SK-N-MC (cell line): Measurements from ENCODE around the gene BACE2.
"Not testable (repeated sequence)": the region's sequence is repeated elsewhere in the genome, so short reads cannot be mapped to it uniquely, and the experiment has no call there.

ENCODE experiments used
- DNase-seq: peaks from one replicate; pipeline ENCODE4 v3.0.0-alpha.2; 2011; ENCODE audit warnings: low read depth, low spot score
- H3K27ac ChIP-seq: fragments of 200-600 bp; sonication (generic); 2 replicates; pipeline ENCODE4 v1.5.1; 2016; ENCODE audit warnings: mixed run types
- H3K36me3 ChIP-seq: fragments of 200-600 bp; sonication (generic); 2 replicates; pipeline ENCODE4 v1.6.1; 2017; ENCODE audit warnings: antibody characterized with exemption, low read length, mixed read lengths; ENCODE audit not compliant: insufficient read depth
- H3K4me3 ChIP-seq: fragments of 200-600 bp; sonication (generic); 2 replicates; pipeline ENCODE4 v1.5.1; 2016
- H3K9ac ChIP-seq: fragments of 200-600 bp; sonication (generic); 2 replicates; pipeline ENCODE4 v1.8.0; 2017; ENCODE audit warnings: mixed run types, mixed read lengths; ENCODE audit not compliant: insufficient read length
- H3K9me3 ChIP-seq: fragments of 200-600 bp; sonication (generic); 2 replicates; pipeline ENCODE4 v1.6.1; 2017; ENCODE audit warnings: low read depth, mild to moderate bottlenecking, antibody characterized with exemption, low read length, moderate library complexity, mixed read lengths
- EZH2 ChIP-seq: fragments of 200-600 bp; sonication (generic); IDR thresholded peaks from one replicate; pipeline ENCODE4 v1.6.1; 2017; ENCODE audit warnings: antibody characterized with exemption
- FOXP2 ChIP-seq: optimal IDR thresholded peaks from 2 replicates; pipeline ENCODE3; 2011; ENCODE audit warnings: mild to moderate bottlenecking, moderate library complexity; ENCODE audit not compliant: insufficient read depth; ENCODE audit errors: extremely low read length, control extremely low read depth
- POLR2AphosphoS5 ChIP-seq: IDR thresholded peaks from 2 replicates; pipeline ENCODE4 v1.6.1; 2012; ENCODE audit warnings: mild to moderate bottlenecking, low read depth, low read length, borderline replicate concordance

Gene BACE2

DNA sequence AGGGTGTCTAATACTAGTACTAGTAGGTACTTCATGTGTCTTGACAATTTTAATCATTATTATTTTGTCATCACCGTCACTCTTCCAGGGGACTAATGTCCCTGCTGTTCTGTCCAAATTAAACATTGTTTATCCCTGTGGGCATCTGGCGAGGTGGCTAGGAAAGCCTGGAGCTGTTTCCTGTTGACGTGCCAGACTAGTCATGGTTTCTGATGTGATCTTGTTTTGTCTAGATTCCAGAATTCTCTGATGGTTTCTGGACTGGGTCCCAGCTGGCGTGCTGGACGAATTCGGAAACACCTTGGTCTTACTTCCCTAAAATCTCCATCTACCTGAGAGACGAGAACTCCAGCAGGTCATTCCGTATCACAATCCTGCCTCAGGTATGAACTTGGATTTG lies 82.6 kb downstream of the BACE2 start:
- no peak overlapping the region for H3K4me3 ChIP-seq
- no peaks in the 10 kb centered on the region for H3K9me3 ChIP-seq
- no peak overlapping the region for H3K27ac ChIP-seq
- H3K9ac ChIP-seq = no peak overlapping the region
- H3K36me3 ChIP-seq = peaks cover 70% of the 10 kb centered on the region
- DNase-seq = no peak
- no peak for TF ChIP-seq FOXP2
- TF ChIP-seq EZH2 = no peak
- no peak for TF ChIP-seq POLR2AphosphoS5

- Histone ChIP-seq H3K4me3 (no peak overlapping the region), H3K27ac (no peak overlapping the region), H3K9ac (no peak overlapping the region), H3K9me3 (no peaks in the 10 kb centered on the region), H3K36me3 (peaks cover 75% of the 10 kb centered on the region)
- DNase-seq = no peak
- TF ChIP-seq POLR2AphosphoS5 (no peak), EZH2 (no peak), FOXP2 (no peak)
Observed at GRCh38 chr21:41251961-41252642, 84.1 kb downstream of the BACE2 start.

DNA sequence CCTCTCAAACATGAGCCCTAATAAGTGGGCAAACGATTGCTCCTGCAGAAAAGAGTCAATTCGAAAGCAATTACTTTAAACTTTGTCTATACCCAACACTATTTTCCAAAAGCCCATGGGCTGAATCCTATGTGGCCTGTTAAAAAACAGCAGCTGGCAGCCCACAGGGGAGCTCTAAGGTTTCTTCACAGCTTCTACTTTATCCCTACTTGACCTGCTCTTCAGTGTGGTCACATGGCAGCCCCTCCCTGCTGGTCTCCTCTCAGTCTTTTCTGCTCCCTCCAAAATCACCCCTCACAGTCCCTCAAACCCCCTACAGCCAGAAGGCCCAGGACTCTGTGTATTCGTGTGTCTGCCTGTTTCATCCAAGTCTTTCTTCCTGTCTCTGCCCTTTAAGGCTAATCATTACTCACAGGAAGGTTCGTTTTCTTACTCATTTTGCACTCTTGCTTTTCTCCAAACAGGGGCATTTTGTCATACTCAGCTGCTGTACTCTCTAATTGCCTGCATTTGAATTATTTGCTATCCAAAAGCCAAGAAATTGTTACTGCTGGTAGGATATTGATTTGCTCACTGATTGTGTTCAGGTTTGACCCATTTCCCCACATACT lies 86.2 kb downstream of the BACE2 start:
- H3K36me3 ChIP-seq = peaks cover 67% of the 10 kb centered on the region
- no peak for TF ChIP-seq POLR2AphosphoS5
- no peak for TF ChIP-seq EZH2
- TF ChIP-seq FOXP2 = no peak
- H3K4me3 ChIP-seq = no peak overlapping the region
- no peaks in the 10 kb centered on the region for H3K9me3 ChIP-seq
- H3K9ac ChIP-seq = no peak overlapping the region
- DNase-seq = no peak
- H3K27ac ChIP-seq = no peak overlapping the region

- Histone ChIP-seq H3K9ac (no peak overlapping the region), H3K4me3 (no peak overlapping the region), H3K36me3 (peaks cover 65% of the 10 kb centered on the region), H3K27ac (no peak overlapping the region), H3K9me3 (no peaks in the 10 kb centered on the region)
- TF ChIP-seq EZH2 = no peak
- no peak for TF ChIP-seq POLR2AphosphoS5
- TF ChIP-seq FOXP2 = no peak
- DNase-seq = no peak
Observed at GRCh38 chr21:41255190-41255589, 87.2 kb downstream of the BACE2 start.

GRCh38 chr21:41256231-41256630 lies 88.3 kb downstream of the BACE2 start:
- not testable (repeated sequence) for H3K9ac ChIP-seq, H3K4me3 ChIP-seq, DNase-seq, H3K9me3 ChIP-seq, H3K27ac ChIP-seq
- H3K36me3 ChIP-seq = peaks cover 58% of the 10 kb centered on the region

- Histone ChIP-seq H3K36me3 (peaks cover 56% of the 10 kb centered on the region), H3K4me3 (no peak overlapping the region), H3K9ac (no peak overlapping the region), H3K27ac (no peak overlapping the region), H3K9me3 (no peaks in the 10 kb centered on the region)
- DNase-seq = no peak
- TF ChIP-seq EZH2 = no peak
- no peak for TF ChIP-seq FOXP2
- no peak for TF ChIP-seq POLR2AphosphoS5
Observed at GRCh38 chr21:41256771-41257702, 89.1 kb downstream of the BACE2 start.

DNA sequence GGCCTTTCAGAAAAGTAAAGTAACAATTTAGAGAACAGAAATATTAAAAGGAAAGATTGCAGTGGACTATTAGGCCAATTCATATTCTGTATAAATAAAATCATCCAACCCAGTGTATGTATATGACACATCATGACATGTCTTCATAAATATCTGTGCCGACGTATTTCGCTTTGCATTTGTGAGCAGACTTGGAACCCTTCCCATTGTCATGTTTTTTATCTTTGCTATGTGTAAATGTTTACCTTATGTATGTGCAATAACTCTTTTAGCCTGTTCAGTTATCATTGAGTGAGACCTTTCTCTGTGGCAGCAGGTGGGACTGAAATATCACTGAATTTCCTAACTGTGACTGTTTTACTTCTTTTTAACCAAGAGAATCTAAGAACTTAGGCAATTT lies 90.7 kb downstream of the BACE2 start:
- TF ChIP-seq FOXP2 (no peak), EZH2 (no peak), POLR2AphosphoS5 (no peak)
- no peak overlapping the region for H3K9ac ChIP-seq
- no peak for DNase-seq
- no peak overlapping the region for H3K4me3 ChIP-seq
- no peaks in the 10 kb centered on the region for H3K9me3 ChIP-seq
- peaks cover 50% of the 10 kb centered on the region for H3K36me3 ChIP-seq
- no peak overlapping the region for H3K27ac ChIP-seq

DNA sequence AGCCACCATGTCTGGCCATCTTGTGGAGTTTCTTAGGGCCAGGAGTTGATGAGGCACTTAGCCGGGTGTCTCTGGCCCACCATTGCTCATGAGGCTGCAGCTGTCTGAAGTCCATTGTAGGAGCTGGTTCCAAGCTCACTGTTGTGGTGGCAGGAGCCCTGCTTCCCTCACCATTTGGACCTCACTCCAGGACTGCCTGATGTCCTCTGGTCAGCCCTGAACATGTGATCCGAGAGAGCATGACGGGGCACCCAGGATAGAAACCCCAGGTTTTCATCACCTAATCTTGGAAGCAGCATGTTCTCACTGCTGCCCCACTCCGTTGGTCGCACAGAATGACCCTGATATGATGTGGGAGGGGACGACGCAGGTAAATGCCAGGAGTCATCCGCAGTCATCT lies 92.5 kb downstream of the BACE2 start:
- no peak overlapping the region for H3K4me3 ChIP-seq
- no peaks in the 10 kb centered on the region for H3K9me3 ChIP-seq
- H3K36me3 ChIP-seq = peaks cover 46% of the 10 kb centered on the region
- H3K27ac ChIP-seq = no peak overlapping the region
- H3K9ac ChIP-seq = no peak overlapping the region
- no peak for TF ChIP-seq EZH2
- TF ChIP-seq FOXP2 = no peak
- no peak for TF ChIP-seq POLR2AphosphoS5
- DNase-seq = no peak
